AG09319 (cell line): Measurements from ENCODE around the gene SYNE1.
A peak's percentile ranks its signal among the peaks of the same experiment; 100 is the strongest.

Source experiments
- DNase-seq: peaks from one replicate; pipeline ENCODE4 v3.0.0-alpha.2; 2010; ENCODE audit warnings: low read depth; ENCODE audit errors: extremely low read depth
- TF ChIP-seq, protein P1 (sequence below): IDR thresholded peaks from 2 replicates; pipeline ENCODE4 v1.5.1; 2011; ENCODE audit warnings: low read depth, mild to moderate bottlenecking, inconsistent platforms, low read length, moderate library complexity

Gene SYNE1

DNA sequence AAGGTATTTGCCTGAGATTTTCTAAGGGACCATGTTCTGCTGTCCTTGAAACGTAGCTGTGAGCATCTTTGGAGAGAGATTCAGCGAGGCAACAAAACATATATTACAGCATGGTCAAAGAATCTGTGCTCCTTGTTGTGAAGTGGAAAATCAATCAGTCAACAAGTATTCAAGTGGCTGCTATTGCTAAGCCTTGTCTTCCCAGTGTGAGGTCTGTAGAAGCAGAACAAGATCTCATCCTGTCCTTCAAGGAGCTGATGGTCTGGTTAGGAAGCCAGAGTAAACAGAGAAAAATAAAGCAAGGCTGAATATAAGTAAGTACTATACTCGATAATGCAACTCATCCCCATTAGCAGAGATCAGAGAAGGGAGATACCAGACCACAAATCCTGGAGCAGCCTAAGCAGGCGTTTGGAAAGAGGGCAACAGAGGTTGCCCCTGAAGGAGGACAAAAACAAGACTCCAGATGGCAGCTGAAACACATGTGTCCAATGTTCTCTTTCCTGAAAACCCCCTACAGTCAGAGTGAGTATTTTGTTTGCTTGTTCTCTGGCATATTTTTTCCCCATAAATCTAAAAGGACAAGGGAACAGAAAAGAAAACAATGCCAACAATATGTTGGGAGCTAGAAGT, 392.0 kb downstream of the SYNE1 start:
- DNase-seq, result no peak

DNA sequence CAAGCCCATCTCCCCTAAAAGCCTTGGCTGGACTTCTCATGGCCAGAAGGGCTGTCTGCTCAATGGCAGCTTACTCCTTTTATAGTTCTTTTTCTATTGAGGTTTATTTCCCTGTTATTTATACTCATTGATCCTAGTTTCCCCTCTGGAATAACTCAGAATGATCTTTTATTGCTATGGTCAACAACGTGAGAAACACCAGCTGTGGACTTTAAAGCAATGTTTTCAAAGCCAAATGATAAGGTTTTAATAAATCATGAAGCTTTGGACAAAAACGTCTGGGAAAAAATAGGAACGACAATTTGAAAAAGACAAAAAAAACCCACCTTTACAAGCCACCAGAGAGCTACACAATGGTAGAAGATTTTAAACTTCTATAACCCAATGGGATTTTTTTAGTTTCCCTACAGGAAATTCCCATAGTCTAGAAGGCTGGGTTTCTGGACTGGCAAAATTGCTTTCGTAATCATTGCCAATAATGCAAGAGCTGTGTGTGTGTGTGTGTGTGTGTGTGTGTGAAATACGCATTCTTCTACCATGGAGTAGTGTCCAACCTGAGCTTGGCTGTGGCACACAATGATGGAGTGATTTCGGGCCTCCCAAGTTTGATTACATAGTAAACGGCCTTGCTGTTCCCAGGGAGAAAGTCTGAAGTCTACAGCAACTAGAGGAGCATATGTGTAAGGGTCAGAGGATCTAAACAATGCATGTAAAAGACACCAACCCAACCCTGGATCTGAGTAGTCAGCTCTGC, 396.0 kb downstream of the SYNE1 start:
- TF ChIP-seq, protein P1, sequence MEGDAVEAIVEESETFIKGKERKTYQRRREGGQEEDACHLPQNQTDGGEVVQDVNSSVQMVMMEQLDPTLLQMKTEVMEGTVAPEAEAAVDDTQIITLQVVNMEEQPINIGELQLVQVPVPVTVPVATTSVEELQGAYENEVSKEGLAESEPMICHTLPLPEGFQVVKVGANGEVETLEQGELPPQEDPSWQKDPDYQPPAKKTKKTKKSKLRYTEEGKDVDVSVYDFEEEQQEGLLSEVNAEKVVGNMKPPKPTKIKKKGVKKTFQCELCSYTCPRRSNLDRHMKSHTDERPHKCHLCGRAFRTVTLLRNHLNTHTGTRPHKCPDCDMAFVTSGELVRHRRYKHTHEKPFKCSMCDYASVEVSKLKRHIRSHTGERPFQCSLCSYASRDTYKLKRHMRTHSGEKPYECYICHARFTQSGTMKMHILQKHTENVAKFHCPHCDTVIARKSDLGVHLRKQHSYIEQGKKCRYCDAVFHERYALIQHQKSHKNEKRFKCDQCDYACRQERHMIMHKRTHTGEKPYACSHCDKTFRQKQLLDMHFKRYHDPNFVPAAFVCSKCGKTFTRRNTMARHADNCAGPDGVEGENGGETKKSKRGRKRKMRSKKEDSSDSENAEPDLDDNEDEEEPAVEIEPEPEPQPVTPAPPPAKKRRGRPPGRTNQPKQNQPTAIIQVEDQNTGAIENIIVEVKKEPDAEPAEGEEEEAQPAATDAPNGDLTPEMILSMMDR, result no peak
- DNase-seq, result no peak

More for the DNA sequence above, 392.0 kb downstream of the SYNE1 start:
- TF ChIP-seq, protein P1, result no peak

DNA sequence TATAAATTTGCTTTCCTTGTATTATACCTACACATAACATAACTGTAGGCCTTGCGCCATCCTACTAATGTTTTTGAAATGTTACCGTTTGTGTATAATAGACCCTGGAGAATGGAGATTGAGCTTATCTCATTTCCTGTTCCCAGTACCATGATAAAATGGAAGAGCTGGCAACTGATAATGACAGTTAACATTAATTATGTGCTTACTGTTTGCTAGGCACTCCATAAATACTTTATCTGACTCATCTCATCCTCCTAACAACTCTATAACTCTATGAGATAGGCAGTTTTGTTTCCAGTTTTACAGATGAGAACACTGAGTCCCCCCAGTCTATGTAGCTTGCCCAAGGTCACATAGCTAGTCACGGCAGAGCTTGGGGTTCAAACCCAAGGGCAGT, 396.7 kb downstream of the SYNE1 start:
- TF ChIP-seq, protein P1, result no peak
- no peak for DNase-seq

DNA sequence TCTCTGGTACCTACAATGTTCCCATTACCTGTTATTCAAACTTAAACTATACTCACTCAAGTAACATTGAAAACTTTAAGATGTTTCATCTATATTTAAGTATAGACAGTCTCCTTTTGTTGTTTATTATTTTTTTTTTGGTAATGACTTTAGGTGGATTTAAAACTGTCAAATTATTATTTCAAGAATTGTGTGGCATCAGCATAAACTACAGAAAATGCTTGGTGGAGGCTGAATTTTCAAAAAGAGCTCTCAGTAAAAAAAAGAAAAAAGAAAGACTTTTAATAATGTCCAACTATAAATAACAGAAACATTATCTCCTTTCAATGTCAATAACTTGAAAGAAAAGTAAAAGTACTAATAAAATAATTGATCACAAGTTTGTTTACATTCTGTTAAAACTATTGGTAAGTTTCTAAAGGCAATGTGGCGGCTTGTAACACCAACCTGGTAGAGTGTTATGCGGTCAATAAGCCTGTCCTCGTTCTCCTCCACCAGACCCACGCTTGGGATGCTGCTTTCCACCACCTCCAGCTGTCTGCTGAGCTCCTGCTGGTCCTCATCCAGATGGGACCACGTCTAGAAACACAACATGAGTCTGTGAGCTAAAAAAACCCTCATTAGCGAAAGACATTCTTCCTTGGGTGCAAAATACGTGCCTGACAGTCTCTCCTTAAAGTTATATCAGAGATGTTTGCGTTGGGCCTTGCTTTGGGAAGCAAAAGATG, 400.6 kb downstream of the SYNE1 start:
- DNase-seq, result no peak
- TF ChIP-seq, protein P1, result no peak

DNA sequence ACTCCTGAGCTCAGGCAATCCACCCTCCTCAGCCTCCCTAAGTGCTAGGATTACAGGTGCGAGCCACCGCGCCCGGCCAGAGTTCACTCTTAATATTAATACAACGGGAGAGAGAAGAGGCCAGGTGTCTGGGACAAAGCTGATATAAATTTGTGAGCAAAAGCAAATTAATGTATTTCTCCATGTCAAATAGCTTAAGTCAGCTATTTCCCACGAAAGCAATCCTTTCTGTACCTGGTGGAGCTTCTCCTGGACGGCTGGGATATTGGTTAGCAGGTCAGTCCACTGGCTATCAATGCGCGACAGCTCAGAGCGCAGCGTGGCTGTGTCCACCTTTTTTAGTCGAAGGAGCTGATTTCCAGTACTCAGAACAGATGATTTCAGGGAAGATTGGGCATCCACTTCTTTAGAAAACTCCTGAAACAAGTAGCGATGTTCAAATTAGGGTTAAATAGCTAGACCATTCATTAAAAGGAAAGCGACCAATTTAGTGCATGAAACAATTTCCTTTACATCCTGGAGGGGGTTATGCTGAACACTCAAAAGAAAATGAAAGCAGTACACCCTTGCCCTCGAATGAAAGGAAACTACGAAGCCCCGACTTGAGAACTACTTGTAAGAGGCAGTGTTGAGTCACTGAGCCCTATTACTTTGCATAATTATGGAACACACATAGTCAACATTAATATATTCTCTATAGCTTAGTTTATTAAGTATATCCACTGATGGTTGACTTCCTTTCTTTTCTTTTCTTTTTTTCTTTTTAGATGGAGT, 403.4 kb downstream of the SYNE1 start:
- TF ChIP-seq, protein P1, result no peak
- DNase-seq, result no peak

DNA sequence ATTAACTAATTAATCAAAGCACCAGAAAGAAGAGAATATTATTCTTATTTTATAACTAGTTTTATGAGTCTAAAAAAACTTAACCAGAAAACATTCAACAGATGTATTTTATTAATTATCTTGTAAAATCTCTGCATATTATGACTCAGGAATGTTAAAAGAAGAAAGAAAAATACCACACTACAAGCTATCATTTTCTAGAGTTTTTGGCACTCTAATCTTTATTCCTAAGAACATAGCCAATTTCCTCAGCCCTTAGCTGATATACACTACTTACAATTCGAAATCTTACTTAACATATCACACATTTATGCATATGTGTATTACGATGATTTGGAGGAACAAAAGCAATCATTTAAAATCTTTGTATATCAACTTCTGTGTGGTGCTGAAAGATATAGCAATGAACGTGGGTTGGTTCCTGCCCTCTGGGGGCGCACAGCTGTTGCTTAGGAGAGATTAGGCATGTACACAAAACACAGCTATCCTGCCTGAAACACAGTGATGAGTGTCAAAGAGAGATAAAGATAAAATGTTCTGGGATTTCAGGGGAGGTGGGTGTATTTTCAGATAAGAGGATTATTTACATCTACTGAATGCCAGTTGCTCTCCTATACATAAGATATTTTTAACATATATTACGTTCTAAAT, 404.5 kb downstream of the SYNE1 start:
- TF ChIP-seq, protein P1, result peak; percentile 16
- DNase-seq, result no peak
